GM12878 (cell line): ENCODE results near the gene TRPM3. TPM values are rescaled to one million over a fixed set of nuclear protein-coding genes. Genes with fewer than 3 reads are reported as not detected.

Experiments used
- ATAC-seq: fragments of 200-7000 bp; cut with Tn5 transposase; 3 replicates; pipeline ENCODE4 v1.9.1; 2020; ENCODE audit warnings: mild to moderate bottlenecking, moderate library complexity
- BruUV-seq: library from RNA; stranded (reverse); fragments of 400-500 nt; replicated peaks from 2 replicates; lab custom pipeline; 2021; lab: Mats Ljungman, UMichigan
- CTCF ChIA-PET: fragments of 300-600 bp; sonication (Branson Sonifier 250); formaldehyde crosslinking; extraction: SDS; loops from one replicate; lab custom pipeline; 2021; ENCODE audit warnings: inconsistent platforms; lab: Yijun Ruan, JAX
- POLR2A ChIA-PET: fragments of 350-600 bp; formaldehyde crosslinking; extraction: SDS; loops from one replicate; lab custom pipeline; 2021; ENCODE audit warnings: inconsistent platforms; lab: Charles Lee
- RAD21 ChIA-PET: fragments of 300-600 bp; sonication (Branson Sonifier 250); formaldehyde crosslinking; loops from one replicate; lab custom pipeline; 2023; ENCODE audit warnings: antibody characterized with exemption; ENCODE audit not compliant: unreplicated experiment; lab: Charles Lee
- SMC1A ChIA-PET: fragments of 300-600 bp; sonication (Branson Sonifier 250); formaldehyde crosslinking; loops from one replicate; lab custom pipeline; 2023; ENCODE audit not compliant: unreplicated experiment, uncharacterized antibody; lab: Charles Lee
- DNase-seq: peaks from one replicate; pipeline ENCODE4 v3.0.0-alpha.2; 2011; ENCODE audit warnings: low read depth, low spot score
- FAIRE-seq: peaks from 3 replicates; lab custom pipeline; 2011; peaks lifted over from hg19 to GRCh38; lab: Jason Lieb, UNC
- H2AFZ ChIP-seq: 2 replicates; pipeline ENCODE4 v1.6.0; 2011; ENCODE audit warnings: low read depth, low read length, control low read depth; ENCODE audit not compliant: control insufficient read depth
- H3K27ac ChIP-seq: 2 replicates; pipeline ENCODE4 v1.5.1; 2011; ENCODE audit warnings: control low read depth; ENCODE audit not compliant: control insufficient read depth, insufficient read depth
- H3K27me3 ChIP-seq, 2 experiments: replicated peaks in 1 of 2; 2 replicates each; pipeline versions ENCODE4 v1.6.0 to v1.6.1; 2011; ENCODE audit warnings: low read length in 1 of 2; ENCODE audit not compliant: control insufficient read depth in 2 of 2, insufficient read depth in 2 of 2
- H3K36me3 ChIP-seq, 2 experiments: 2 replicates each; pipeline ENCODE4 v1.5.1; 2011; ENCODE audit warnings: low read length in 1 of 2; ENCODE audit not compliant: control insufficient read depth in 2 of 2, insufficient read depth in 2 of 2
- H3K4me1 ChIP-seq: 2 replicates; pipeline ENCODE4 v1.6.1; 2011; ENCODE audit warnings: mild to moderate bottlenecking, low read length, moderate library complexity, mixed read lengths; ENCODE audit not compliant: control insufficient read depth, insufficient read depth
- H3K4me2 ChIP-seq: 2 replicates; pipeline ENCODE4 v1.6.0; 2011; ENCODE audit warnings: control low read depth; ENCODE audit not compliant: control insufficient read depth, insufficient read depth
- H3K4me3 ChIP-seq: fragments of 200-600 bp; sonication (generic); 2 replicates; pipeline ENCODE4 v1.5.1; 2016
- H3K79me2 ChIP-seq: 2 replicates; pipeline ENCODE4 v1.6.0; 2011; ENCODE audit warnings: low read length; ENCODE audit not compliant: control insufficient read depth, insufficient read depth
- H3K9ac ChIP-seq: 2 replicates; pipeline ENCODE4 v1.8.0; 2011; ENCODE audit warnings: low read length, control low read depth, mixed read lengths; ENCODE audit not compliant: control insufficient read depth, insufficient read depth
- H3K9me3 ChIP-seq: replicated peaks from 3 replicates; pipeline ENCODE4 v1.5.1; 2011; ENCODE audit warnings: mild to moderate bottlenecking, low read length; ENCODE audit not compliant: control insufficient read depth, insufficient read depth
- H4K20me1 ChIP-seq: 2 replicates; pipeline ENCODE4 v1.6.0; 2011; ENCODE audit not compliant: control insufficient read depth, insufficient read depth
- BACH1 ChIP-seq: fragments of 450-650 bp; IDR thresholded peaks from 2 replicates; pipeline ENCODE4 v1.6.1; 2017; ENCODE audit warnings: mild to moderate bottlenecking, borderline replicate concordance
- FOXK2 ChIP-seq: fragments of 450-650 bp; IDR thresholded peaks from 2 replicates; pipeline ENCODE4 v1.6.1; 2017; ENCODE audit warnings: mild to moderate bottlenecking, moderate library complexity
- FOXM1 ChIP-seq: IDR thresholded peaks from 2 replicates; pipeline ENCODE4 v1.6.1; 2012; ENCODE audit warnings: low read depth, mild to moderate bottlenecking, inconsistent platforms, low read length, moderate library complexity
- GABPA ChIP-seq: IDR thresholded peaks from 2 replicates; pipeline ENCODE4 v1.6.1; 2014; ENCODE audit warnings: antibody characterized with exemption, low read depth, mild to moderate bottlenecking, inconsistent platforms
- RBBP5 ChIP-seq: fragments of 200-600 bp; sonication (generic); conservative IDR thresholded peaks from 2 replicates; pipeline ENCODE4 v1.6.1; 2016
- RELA ChIP-seq: fragments of 450-650 bp; IDR thresholded peaks from 2 replicates; pipeline ENCODE4 v1.8.0; 2014; ENCODE audit warnings: borderline replicate concordance; ENCODE audit not compliant: partially characterized antibody
- TCF7 ChIP-seq: IDR thresholded peaks from 2 replicates; pipeline ENCODE4 v1.6.1; 2014; ENCODE audit warnings: antibody characterized with exemption, borderline replicate concordance
- USF1 ChIP-seq: IDR thresholded peaks from 2 replicates; pipeline ENCODE4 v1.6.1; 2011; ENCODE audit warnings: borderline replicate concordance, low read depth, mild to moderate bottlenecking, moderate library complexity, mixed read lengths, low read length; ENCODE audit not compliant: insufficient read depth; ENCODE audit errors: extremely low read length
- ZNF384 ChIP-seq: IDR thresholded peaks from 2 replicates; pipeline ENCODE4 v1.6.1; 2012; ENCODE audit warnings: low read depth, mild to moderate bottlenecking, low read length, improper control_type of control experiment, borderline replicate concordance
- ZSCAN29 ChIP-seq: fragments of 450-650 bp; IDR thresholded peaks from 2 replicates; pipeline ENCODE4 v1.6.1; 2017; ENCODE audit warnings: mild to moderate bottlenecking, moderate library complexity
- WGBS: methylation state at CpG from one replicate; pipeline ENCODE4 v1.1.6; 2016; ENCODE audit warnings: low lambda C conversion rate; ENCODE audit not compliant: insufficient replicate concordance, insufficient coverage; ENCODE audit errors: missing lambda C conversion rate; 5-methylcytosine and 5-hydroxymethylcytosine counted together
- in situ Hi-C: fragments of 300-500 bp; cut with MboI; formaldehyde crosslinking; loops from 9 replicates; pipeline ENCODE4 v1.14.3; 2018; ENCODE audit warnings: mixed read lengths
- intact Hi-C: fragments of 100-400 bp; cut with micrococcal nuclease; formaldehyde crosslinking; loops from one replicate; pipeline ENCODE4 v1.14.2; 2022; ENCODE audit not compliant: unreplicated experiment
- polyA plus RNA-seq, 11 experiments: library from polyadenylated mRNA; depleted of rRNA in 4 of 11; unstranded in 6 of 11; stranded (reverse) in 5 of 11; fragments of >200 nt; fragmentation: Nextera tagmentation in 4 of 11; fragmentation: Illumina TruSeq in 1 of 11; extraction: Ambion mirVana in 4 of 11; extraction: Trizol in 1 of 11; gene quantifications; 1 replicate in 1 of 11; 2 replicates in 10 of 11; pipeline versions ENCODE4 v1.2.1 to v1.2.3, GENCODE V29; 2011 to 2016; ENCODE audit warnings: inconsistent platforms in 2 of 11, missing spikeins in 2 of 11, low read depth in 1 of 11
- total RNA-seq, 4 experiments: library from RNA; depleted of rRNA in 3 of 4; stranded (reverse); fragments of >200 nt in 3 of 4; fragmentation: Illumina TruSeq in 1 of 4; extraction: Trizol in 1 of 4; gene quantifications; 2 replicates each; pipeline versions ENCODE4 v1.2.1 to v1.2.3, GENCODE V29; 2013 to 2021
- TF ChIP-seq, protein P1 (sequence below): IDR thresholded peaks from 2 replicates; pipeline ENCODE4 v1.6.1; 2012; ENCODE audit warnings: low read depth, low read length, improper control_type of control experiment

TRPM3 gene
- total and polyA plus RNA-seq, 10 of the 15 experiments (the other 5 are each of a cell fraction or from before 2014, with no cell fraction given), result not detected

DNA sequence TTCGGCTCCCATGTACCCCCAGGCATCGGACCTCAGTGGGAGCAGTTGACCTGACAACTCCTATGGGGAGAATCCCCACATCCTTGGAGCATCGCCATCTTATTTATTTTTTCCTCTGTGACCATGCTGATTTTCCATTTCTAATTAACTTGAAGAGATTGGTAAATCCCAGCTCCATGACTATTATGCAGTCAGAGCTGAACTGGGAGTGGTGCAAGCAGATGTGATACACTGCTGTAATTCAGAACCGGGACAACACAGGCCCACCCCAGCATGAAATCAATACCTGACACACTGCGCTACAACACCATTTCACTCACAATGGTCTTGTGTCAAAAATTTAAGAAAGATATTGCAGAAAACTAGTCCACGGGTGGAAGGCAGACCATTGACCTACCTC is 1.0 kb upstream of the TRPM3 start:
- in situ Hi-C loops, result no loop called here
- Histone ChIP-seq H3K79me2 (no peaks in the 10 kb centered on the region), H3K4me2 (no peak overlapping the region), H3K27me3 (no peaks in the 10 kb centered on the region; a peak in 2 of 4 replicates), H3K36me3 (no peaks in the 10 kb centered on the region), H3K4me3 (no peak overlapping the region), H4K20me1 (no peaks in the 10 kb centered on the region), H3K27ac (no peak overlapping the region), H3K9ac (no peak overlapping the region)
- ChIA-PET CTCF (no interaction called here), SMC1A (no interaction called here)
- intact Hi-C loops, result no loop called here
- no peak for TF ChIP-seq GABPA
- no peak for TF ChIP-seq RELA
- TF ChIP-seq ZNF384, result no peak
- no peak for TF ChIP-seq TCF7
- no peak for TF ChIP-seq FOXM1
- TF ChIP-seq, protein P1, sequence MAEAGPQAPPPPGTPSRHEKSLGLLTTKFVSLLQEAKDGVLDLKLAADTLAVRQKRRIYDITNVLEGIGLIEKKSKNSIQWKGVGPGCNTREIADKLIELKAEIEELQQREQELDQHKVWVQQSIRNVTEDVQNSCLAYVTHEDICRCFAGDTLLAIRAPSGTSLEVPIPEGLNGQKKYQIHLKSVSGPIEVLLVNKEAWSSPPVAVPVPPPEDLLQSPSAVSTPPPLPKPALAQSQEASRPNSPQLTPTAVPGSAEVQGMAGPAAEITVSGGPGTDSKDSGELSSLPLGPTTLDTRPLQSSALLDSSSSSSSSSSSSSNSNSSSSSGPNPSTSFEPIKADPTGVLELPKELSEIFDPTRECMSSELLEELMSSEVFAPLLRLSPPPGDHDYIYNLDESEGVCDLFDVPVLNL, result no peak
- no peak for TF ChIP-seq FOXK2
- TF ChIP-seq BACH1, result no peak
- TF ChIP-seq USF1, result no peak
- no peak for TF ChIP-seq ZSCAN29
- TF ChIP-seq RBBP5, result no peak
- TF ChIP-seq, all 136 proteins: peak for 0
- ChIA-PET RAD21 (no interaction called here), POLR2A (no interaction called here)
- 21% methylated on average over 6 of the region's 6 CpGs for WGBS
- BruUV-seq, result no TSS peak
- no peak for ATAC-seq
- no peak for FAIRE-seq
- H2AFZ ChIP-seq, result no peak overlapping the region
- DNase-seq, result no peak
- no peaks in the 10 kb centered on the region for H3K9me3 ChIP-seq
- no peaks in the 10 kb centered on the region for H3K4me1 ChIP-seq
